ENCODE measurements around the gene GBGT1.

Gene GBGT1

DNA sequence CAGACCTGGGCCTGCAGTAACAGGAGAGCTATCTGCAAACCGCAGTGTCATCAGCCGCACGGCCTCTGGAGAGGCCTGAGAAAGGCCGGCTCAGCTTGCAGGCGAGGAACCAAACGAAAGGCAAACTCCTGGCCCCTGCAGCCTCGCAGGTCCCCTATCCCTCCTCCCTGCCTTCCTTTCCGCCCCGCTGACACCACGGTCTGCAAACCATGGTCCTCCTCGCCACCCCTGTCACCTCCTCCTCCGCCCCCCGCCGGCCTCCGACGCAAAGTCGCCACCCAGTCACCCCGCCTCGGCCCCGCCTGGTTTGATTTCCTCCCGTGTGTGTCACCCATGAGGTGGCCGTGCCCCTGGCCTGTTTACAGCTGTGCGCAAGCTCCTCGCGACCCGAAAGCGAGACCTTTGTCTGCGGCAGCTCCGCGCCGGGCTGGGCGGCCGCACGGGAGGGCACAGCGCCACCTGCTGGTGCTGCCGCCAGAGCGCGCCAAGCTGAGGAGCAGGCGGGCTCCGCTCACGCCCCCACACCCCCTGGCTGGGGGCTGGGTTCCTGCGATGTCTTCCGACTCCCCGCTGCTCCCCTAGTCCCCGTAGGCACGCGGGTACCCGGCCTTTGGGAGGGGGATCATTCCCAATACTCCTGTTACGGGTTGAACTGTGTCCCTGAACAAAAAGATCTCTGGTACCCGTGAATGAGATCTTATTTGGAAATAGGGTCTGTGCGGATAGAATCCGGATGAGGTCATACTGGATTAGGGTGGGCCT, 19.4 kb downstream of the GBGT1 start:
- TF ChIP-seq EZH2phosphoT487 (conservative IDR thresholded peaks at IDR 0.05; ENCODE audit: low read length), result no peak
- TF ChIP-seq CTCF (IDR thresholded peaks at IDR 0.05; ENCODE audit: insufficient read depth, low read length, poor library complexity, severe bottlenecking), result peak; percentile 97
- Histone ChIP-seq H3K9me2 (replicated peaks; ENCODE audit: insufficient read depth, low read length) (no peaks in the 10 kb centered on the region), H3K36me3 (ENCODE audit: low read length) (no peaks in the 10 kb centered on the region), H3K27me3 (ENCODE audit: low read length) (no peaks in the 10 kb centered on the region), H3K9me3 (ENCODE audit: insufficient read depth, low read length) (no peaks in the 10 kb centered on the region), H4K20me1 (ENCODE audit: low read depth, low read length) (peaks cover 10% of the 10 kb centered on the region; the same call in 1 of the 2 replicates), H3K4me3 (ENCODE audit: insufficient read depth, low read length, poor library complexity, severe bottlenecking) (no peak overlapping the region), H3K79me2 (ENCODE audit: insufficient read depth, low read length) (peaks cover 9% of the 10 kb centered on the region; the same call in 1 of the 2 replicates), H2AFZ (ENCODE audit: low read depth, low read length, severe bottlenecking) (no peak overlapping the region), H3K27ac (ENCODE audit: low read depth, low read length) (no peak overlapping the region), H3F3A (ENCODE audit: insufficient read depth) (peaks cover 8% of the 10 kb centered on the region; the same call in 1 of the 2 replicates), H3K4me2 (ENCODE audit: low read depth, low read length, poor library complexity, severe bottlenecking) (peak overlapping the region; percentile 55), H3K9ac (ENCODE audit: low read length) (peak overlapping the region; percentile 18; the same call in 1 of the 2 replicates)

- Histone ChIP-seq H3K4me3 (ENCODE audit: insufficient read depth, low read length, poor library complexity, severe bottlenecking) (no peak overlapping the region), H3K79me2 (ENCODE audit: insufficient read depth, low read length) (peaks cover 9% of the 10 kb centered on the region; the same call in 1 of the 2 replicates), H3K4me2 (ENCODE audit: low read depth, low read length, poor library complexity, severe bottlenecking) (peak overlapping the region; percentile 55), H4K20me1 (ENCODE audit: low read depth, low read length) (peaks cover 10% of the 10 kb centered on the region; the same call in 1 of the 2 replicates), H2AFZ (ENCODE audit: low read depth, low read length, severe bottlenecking) (no peak overlapping the region), H3K36me3 (ENCODE audit: low read length) (no peaks in the 10 kb centered on the region), H3K9me3 (ENCODE audit: insufficient read depth, low read length) (no peaks in the 10 kb centered on the region), H3K27me3 (ENCODE audit: low read length) (no peaks in the 10 kb centered on the region), H3K27ac (ENCODE audit: low read depth, low read length) (no peak overlapping the region), H3K9ac (ENCODE audit: low read length) (peak overlapping the region; percentile 18; the same call in 1 of the 2 replicates), H3F3A (ENCODE audit: insufficient read depth) (peaks cover 8% of the 10 kb centered on the region; the same call in 1 of the 2 replicates), H3K9me2 (replicated peaks; ENCODE audit: insufficient read depth, low read length) (no peaks in the 10 kb centered on the region)
- TF ChIP-seq CTCF (IDR thresholded peaks at IDR 0.05; ENCODE audit: insufficient read depth, low read length, poor library complexity, severe bottlenecking) (no peak), EZH2phosphoT487 (conservative IDR thresholded peaks at IDR 0.05; ENCODE audit: low read length) (no peak)
Measured at GRCh38 chr9:133143639-133144141, 20.0 kb downstream of the GBGT1 start.

- peaks cover 9% of the 10 kb centered on the region; the same call in 1 of the 2 replicates for H3K79me2 ChIP-seq (ENCODE audit: insufficient read depth, low read length)
- TF ChIP-seq CTCF (IDR thresholded peaks at IDR 0.05; ENCODE audit: insufficient read depth, low read length, poor library complexity, severe bottlenecking) (no peak), EZH2phosphoT487 (conservative IDR thresholded peaks at IDR 0.05; ENCODE audit: low read length) (no peak)
Measured at GRCh38 chr9:133142684-133143622, 20.8 kb downstream of the GBGT1 start.

More at GRCh38 chr9:133142684-133143622, 20.8 kb downstream of the GBGT1 start:
- Histone ChIP-seq H4K20me1 (ENCODE audit: low read depth, low read length) (peaks cover 10% of the 10 kb centered on the region; the same call in 1 of the 2 replicates), H3K4me3 (ENCODE audit: insufficient read depth, low read length, poor library complexity, severe bottlenecking) (no peak overlapping the region), H3K9me2 (replicated peaks; ENCODE audit: insufficient read depth, low read length) (no peaks in the 10 kb centered on the region), H3K4me2 (ENCODE audit: low read depth, low read length, poor library complexity, severe bottlenecking) (no peak overlapping the region), H3K27ac (ENCODE audit: low read depth, low read length) (no peak overlapping the region), H2AFZ (ENCODE audit: low read depth, low read length, severe bottlenecking) (no peak overlapping the region), H3F3A (ENCODE audit: insufficient read depth) (peaks cover 5% of the 10 kb centered on the region; the same call in 1 of the 2 replicates), H3K36me3 (ENCODE audit: low read length) (no peaks in the 10 kb centered on the region), H3K9ac (ENCODE audit: low read length) (no peak overlapping the region), H3K9me3 (ENCODE audit: insufficient read depth, low read length) (no peaks in the 10 kb centered on the region), H3K27me3 (ENCODE audit: low read length) (no peaks in the 10 kb centered on the region)

Measured in SU-DHL-6 (cell line).